HEK293 (cell line): ENCODE results near the gene NXN.

Source experiments
- CTCF ChIP-seq: fragments of 450-650 bp; formaldehyde crosslinking; IDR thresholded peaks from 2 replicates; pipeline ENCODE4 v1.5.1; 2016; ENCODE audit warnings: missing biosample characterization, missing genetic modification characterization
- GLI2 ChIP-seq: fragments of 450-650 bp; formaldehyde crosslinking; IDR thresholded peaks from 2 replicates; pipeline ENCODE4; 2017; ENCODE audit warnings: missing biosample characterization, missing genetic modification characterization, low read depth, borderline replicate concordance
- GLIS2 ChIP-seq: fragments of 450-650 bp; formaldehyde crosslinking; IDR thresholded peaks from 2 replicates; pipeline ENCODE4 v1.5.1; 2016; ENCODE audit warnings: missing biosample characterization, missing genetic modification characterization
- MYNN ChIP-seq: fragments of 450-650 bp; formaldehyde crosslinking; IDR thresholded peaks from 2 replicates; pipeline ENCODE4 v1.5.1; 2016; ENCODE audit warnings: missing biosample characterization, missing genetic modification characterization, borderline replicate concordance
- MZF1 ChIP-seq: fragments of 450-650 bp; formaldehyde crosslinking; IDR thresholded peaks from 2 replicates; pipeline ENCODE4 v1.5.1; 2017; ENCODE audit warnings: missing biosample characterization, missing genetic modification characterization, borderline replicate concordance
- SALL2 ChIP-seq: fragments of 450-650 bp; formaldehyde crosslinking; IDR thresholded peaks from 2 replicates; pipeline ENCODE4 v1.5.0; 2017; ENCODE audit warnings: missing biosample characterization, mild to moderate bottlenecking, missing genetic modification characterization, borderline replicate concordance
- TSHZ1 ChIP-seq: fragments of 450-650 bp; formaldehyde crosslinking; IDR thresholded peaks from 2 replicates; pipeline ENCODE4 v1.5.1; 2016; ENCODE audit warnings: missing biosample characterization, missing genetic modification characterization, borderline replicate concordance
- WT1 ChIP-seq: fragments of 450-650 bp; formaldehyde crosslinking; IDR thresholded peaks from 2 replicates; pipeline ENCODE4 v1.5.1; 2016; ENCODE audit warnings: missing biosample characterization, missing genetic modification characterization
- ZBTB26 ChIP-seq: fragments of 450-650 bp; formaldehyde crosslinking; optimal IDR thresholded peaks from 2 replicates; pipeline ENCODE3; 2016; ENCODE audit warnings: missing biosample characterization, mild to moderate bottlenecking, missing genetic modification characterization
- ZNF10 ChIP-seq: fragments of 450-650 bp; formaldehyde crosslinking; IDR thresholded peaks from 2 replicates; pipeline ENCODE4 v1.5.1; 2017; ENCODE audit warnings: missing biosample characterization, missing genetic modification characterization
- ZNF132 ChIP-seq: fragments of 450-650 bp; formaldehyde crosslinking; IDR thresholded peaks from 2 replicates; pipeline ENCODE4 v1.5.1; 2017; ENCODE audit warnings: missing biosample characterization, missing genetic modification characterization, borderline replicate concordance
- ZNF16 ChIP-seq: fragments of 450-650 bp; formaldehyde crosslinking; IDR thresholded peaks from 2 replicates; pipeline ENCODE4 v1.5.1; 2016; ENCODE audit warnings: low read depth, missing biosample characterization, missing genetic modification characterization
- ZNF19 ChIP-seq: fragments of 450-650 bp; formaldehyde crosslinking; IDR thresholded peaks from 2 replicates; pipeline ENCODE4; 2016; ENCODE audit warnings: missing biosample characterization, missing genetic modification characterization, low read depth
- ZNF248 ChIP-seq: fragments of 450-650 bp; formaldehyde crosslinking; IDR thresholded peaks from 2 replicates; pipeline ENCODE4 v1.5.1; 2017; ENCODE audit warnings: missing biosample characterization, missing genetic modification characterization
- ZNF362 ChIP-seq: fragments of 450-650 bp; formaldehyde crosslinking; IDR thresholded peaks from 2 replicates; pipeline ENCODE4 v1.5.1; 2016; ENCODE audit warnings: missing biosample characterization, missing genetic modification characterization
- ZNF394 ChIP-seq: fragments of 450-650 bp; formaldehyde crosslinking; IDR thresholded peaks from 2 replicates; pipeline ENCODE4 v1.5.1; 2016; ENCODE audit warnings: missing biosample characterization, missing genetic modification characterization, mild to moderate bottlenecking, moderate library complexity, borderline replicate concordance
- ZNF423 ChIP-seq: fragments of 450-650 bp; formaldehyde crosslinking; IDR thresholded peaks from 2 replicates; pipeline ENCODE4 v1.5.1; 2016; ENCODE audit warnings: missing biosample characterization, missing genetic modification characterization
- ZNF518A ChIP-seq: fragments of 450-650 bp; formaldehyde crosslinking; conservative IDR thresholded peaks from 2 replicates; pipeline ENCODE4 v1.5.1; 2016; ENCODE audit warnings: low read depth, missing biosample characterization, missing genetic modification characterization
- ZNF548 ChIP-seq: fragments of 450-650 bp; formaldehyde crosslinking; IDR thresholded peaks from 2 replicates; pipeline ENCODE4 v1.5.1; 2016; ENCODE audit warnings: missing biosample characterization, missing genetic modification characterization
- ZNF549 ChIP-seq: fragments of 450-650 bp; IDR thresholded peaks from 2 replicates; pipeline ENCODE4 v1.5.1; 2018; ENCODE audit warnings: missing biosample characterization, missing genetic modification characterization, mild to moderate bottlenecking, inconsistent platforms, moderate library complexity
- ZNF571 ChIP-seq: fragments of 450-650 bp; formaldehyde crosslinking; IDR thresholded peaks from 2 replicates; pipeline ENCODE4 v1.5.0; 2017; ENCODE audit warnings: missing biosample characterization, missing genetic modification characterization
- ZNF621 ChIP-seq: fragments of 450-650 bp; formaldehyde crosslinking; IDR thresholded peaks from 2 replicates; pipeline ENCODE4 v1.5.1; 2017; ENCODE audit warnings: missing biosample characterization, missing genetic modification characterization
- ZNF624 ChIP-seq: fragments of 450-650 bp; formaldehyde crosslinking; IDR thresholded peaks from 2 replicates; pipeline ENCODE4 v1.5.1; 2017; ENCODE audit warnings: missing biosample characterization, missing genetic modification characterization
- ZNF626 ChIP-seq: fragments of 450-650 bp; sonication (Bioruptor Pico); formaldehyde crosslinking; IDR thresholded peaks from 2 replicates; pipeline ENCODE4 v1.5.1; 2018; ENCODE audit warnings: missing biosample characterization, missing genetic modification characterization, inconsistent platforms
- ZNF664 ChIP-seq: fragments of 450-650 bp; formaldehyde crosslinking; IDR thresholded peaks from 2 replicates; pipeline ENCODE4 v1.5.1; 2016; ENCODE audit warnings: missing biosample characterization, missing genetic modification characterization
- ZSCAN23 ChIP-seq: fragments of 450-650 bp; formaldehyde crosslinking; IDR thresholded peaks from 2 replicates; pipeline ENCODE4 v1.5.1; 2016; ENCODE audit warnings: missing biosample characterization, missing genetic modification characterization

The NXN gene

GRCh38 chr17:978103-979093 is 1.2 kb downstream of the NXN start (continued):
- TF ChIP-seq ZNF518A (tag by site-specific recombination) (peak; percentile 10; the same call in 1 of the 2 replicates), ZNF664 (tag by site-specific recombination) (no peak), ZNF548 (no peak), ZNF626 (tag by site-specific recombination) (no peak), TSHZ1 (no peak), ZBTB26 (peak; percentile 78), CTCF (tag by site-specific recombination) (no peak), ZNF362 (tag by site-specific recombination) (no peak), ZNF10 (tag by site-specific recombination) (no peak), ZNF248 (tag by site-specific recombination) (no peak), GLIS2 (tag by site-specific recombination) (peak; percentile 91), ZNF132 (tag by site-specific recombination) (no peak), ZNF624 (no peak), ZNF16 (tag by site-specific recombination) (no peak), ZNF394 (no peak), ZSCAN23 (tag by site-specific recombination) (no peak), ZNF571 (no peak), WT1 (tag by site-specific recombination) (peak; percentile 38; the same call in 1 of the 2 replicates), ZNF19 (tag by site-specific recombination) (no peak), SALL2 (tag by site-specific recombination) (no peak), GLI2 (tag by site-specific recombination) (no peak), ZNF549 (no peak), ZNF423 (tag by site-specific recombination) (peak; percentile 33; the same call in 1 of the 2 replicates), MYNN (tag by site-specific recombination) (no peak), MZF1 (tag by site-specific recombination) (no peak), ZNF621 (tag by site-specific recombination) (no peak)
